Mucosa of gallbladder (tissue), 1 donor: Measurements from ENCODE around the gene PHLPP2. TPM values are rescaled to one million over a fixed set of nuclear protein-coding genes. Genes with fewer than 3 reads are reported as not detected.
"Not testable (repeated sequence)": the region's sequence is repeated elsewhere in the genome, so short reads cannot be mapped to it uniquely, and the experiment has no call there.

ENCODE experiments used
- DNase-seq: peaks from one replicate; pipeline ENCODE4 v3.0.0-alpha.2; 2020; ENCODE audit warnings: low spot score
- total RNA-seq: library from RNA; stranded (reverse); gene quantifications from one replicate; pipeline ENCODE4 v1.2.1, GENCODE V29; 2021
- donor health status: DM: no; HTN: no; CAD: no.

Gene PHLPP2
- total RNA-seq, 1 donor from 2014 or later = 10.1 TPM

GRCh38 chr16:71625113-71625850 lies 99.2 kb downstream of the PHLPP2 start:
- no peak for DNase-seq

GRCh38 chr16:71623597-71623996 lies 100.9 kb downstream of the PHLPP2 start:
- DNase-seq = no peak

GRCh38 chr16:71622088-71622487 lies 102.4 kb downstream of the PHLPP2 start:
- no peak for DNase-seq

GRCh38 chr16:71618429-71618828 lies 106.1 kb downstream of the PHLPP2 start:
- no peak for DNase-seq

- not testable (repeated sequence) for DNase-seq
Observed at GRCh38 chr16:71614956-71615355, 109.5 kb downstream of the PHLPP2 start.

GRCh38 chr16:71610936-71611871 lies 113.3 kb downstream of the PHLPP2 start:
- peak; percentile 62 for DNase-seq

- no peak for DNase-seq
Observed at GRCh38 chr16:71610447-71610846, 114.1 kb downstream of the PHLPP2 start.

- DNase-seq = no peak
Observed at GRCh38 chr16:71609066-71609465, 115.4 kb downstream of the PHLPP2 start.

- DNase-seq = no peak
Observed at GRCh38 chr16:71600822-71601221, 123.7 kb downstream of the PHLPP2 start.

GRCh38 chr16:71598426-71598825 lies 126.1 kb downstream of the PHLPP2 start:
- DNase-seq = not testable (repeated sequence)

- not testable (repeated sequence) for DNase-seq
Observed at GRCh38 chr16:71595340-71595826, 129.1 kb downstream of the PHLPP2 start.

Other genes with a start within 250 kb of the PHLPP2 start
- 5.6 TPM for gene ZNF19, start 235.4 kb downstream of the PHLPP2 start, total RNA-seq
- gene CHST4, start 198.3 kb downstream of the PHLPP2 start, total RNA-seq = 586 TPM
- 2.5 TPM for gene TAT, start 147.6 kb downstream of the PHLPP2 start, total RNA-seq
- gene MARVELD3, start 98.5 kb downstream of the PHLPP2 start, total RNA-seq = 28.8 TPM
- 98.1 TPM for gene AP1G1, start 84.1 kb upstream of the PHLPP2 start, total RNA-seq
- gene ATXN1L, start 121.3 kb upstream of the PHLPP2 start, total RNA-seq = 30.0 TPM
- gene ZNF821, start 159.5 kb upstream of the PHLPP2 start, total RNA-seq = 9.3 TPM
- 225 TPM for gene IST1, start 170.8 kb upstream of the PHLPP2 start, total RNA-seq